H1 (cell line): ENCODE measurements around the gene CD244. TPM values are rescaled to one million over a fixed set of nuclear protein-coding genes. Genes with fewer than 3 reads are reported as not detected.

Experiments
- NANOG ChIP-seq: IDR thresholded peaks from 2 replicates; pipeline ENCODE4 v1.6.1; 2011; ENCODE audit warnings: low read length, low read depth, mild to moderate bottlenecking, inconsistent platforms; ENCODE audit not compliant: insufficient read depth, poor library complexity, severe bottlenecking
- polyA plus RNA-seq, 7 experiments: library from polyadenylated mRNA; depleted of rRNA in 3 of 7; stranded (reverse) in 5 of 7; unstranded in 2 of 7; fragments of >200 nt in 5 of 7; fragments of 200-250 nt in 2 of 7; gene quantifications; 1 replicate in 5 of 7; 2 replicates in 1 of 7; 4 replicates in 1 of 7; pipeline versions ENCODE4 v1.2.1 to v1.2.3, GENCODE V29; 2011 to 2013; ENCODE audit warnings: missing spikeins in 2 of 7, mixed read lengths in 2 of 7
- total RNA-seq: library from RNA; stranded (reverse); fragmentation: NEBNext Ultra II Directional; extraction: Animal tissue kit (Norgen Biotek cat#: 25700); gene quantifications from 2 replicates; pipeline ENCODE4 v1.2.1, GENCODE V29; 2021

The CD244 gene
- total and polyA plus RNA-seq, 2 of the 8 experiments (the other 6 are each of a cell fraction or from before 2014, with no cell fraction given) = not detected

DNA sequence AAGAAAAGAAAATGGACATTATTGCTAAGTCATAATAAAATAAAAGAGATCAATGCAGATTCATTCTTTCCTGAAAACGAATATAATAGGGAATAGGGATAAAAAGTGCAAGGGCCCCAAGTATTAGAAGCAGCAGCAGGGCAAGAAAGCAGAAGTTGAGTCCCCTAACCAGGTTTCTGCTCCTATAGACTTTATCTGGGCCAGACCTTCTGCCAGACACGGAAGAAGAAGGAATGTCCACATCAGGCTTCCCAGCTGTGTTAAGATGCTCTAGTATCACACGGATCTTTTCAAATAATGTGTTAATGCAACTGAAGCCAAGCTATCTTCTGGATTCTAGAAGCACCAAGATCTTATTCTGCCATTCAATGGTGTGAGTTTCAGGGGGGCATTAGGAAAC lies 26.9 kb downstream of the CD244 start (continued):
- TF ChIP-seq NANOG = no peak
